ENCODE measurements around the gene TNNI2.

DNA sequence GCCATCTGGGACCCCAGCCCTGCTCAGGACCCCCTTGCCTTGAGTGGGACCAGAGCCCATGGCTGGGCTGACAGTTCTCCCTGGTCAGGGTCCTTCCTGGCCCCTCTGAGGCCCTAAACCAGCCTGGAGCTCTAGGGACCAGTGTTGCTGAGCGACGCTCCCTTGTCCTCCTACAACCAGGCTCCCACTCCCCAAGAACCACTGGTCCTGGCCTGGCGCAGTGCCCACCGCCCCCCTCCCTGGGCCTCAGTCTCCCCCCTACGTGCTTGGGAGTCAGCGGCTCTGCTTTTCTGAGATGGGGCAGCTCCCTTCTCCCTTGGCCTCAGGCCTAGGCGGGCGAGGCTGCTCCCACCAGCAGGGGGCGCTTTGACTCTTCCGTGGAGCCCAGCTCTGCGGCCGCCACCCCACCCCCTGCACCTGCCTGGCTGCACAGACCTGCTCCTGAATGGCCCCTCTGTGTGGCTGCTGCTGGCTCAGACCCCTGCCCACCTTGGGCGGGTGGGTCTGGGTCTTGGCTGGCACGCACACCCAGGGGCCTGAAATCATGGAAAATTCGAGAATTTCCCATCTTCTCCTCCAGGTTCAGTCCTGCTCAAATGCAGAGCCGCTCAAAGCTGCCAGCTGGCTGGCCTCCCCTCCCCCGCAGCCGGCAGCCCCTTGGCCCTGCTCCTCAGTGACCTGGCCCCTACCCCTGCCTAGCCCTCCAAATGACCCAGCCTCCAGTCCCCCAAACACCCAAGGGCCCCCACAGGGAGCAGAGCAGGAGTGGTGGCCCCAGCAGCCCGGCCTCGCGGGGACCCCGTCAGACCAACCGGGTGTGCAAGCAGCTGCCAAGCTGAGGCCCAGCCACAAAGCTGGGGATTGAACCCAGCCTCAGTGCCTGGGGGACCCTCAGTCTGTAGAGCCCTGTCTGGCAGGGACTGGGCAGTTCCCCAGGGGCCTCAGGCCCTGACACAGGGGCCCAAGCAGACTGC lies 43.8 kb downstream of the TNNI2 start:
- TF ChIP-seq POLR2A (IDR thresholded peaks at IDR 0.05; ENCODE audit: low read depth, low read length), result 0 out of 2 replicates have a peak, but pooled peaks have one; percentile 8
- TF ChIP-seq POLR2AphosphoS5 (IDR thresholded peaks at IDR 0.05; ENCODE audit: low read depth, low read length), result no peak
